OCI-LY7 (cell line): Measurements from ENCODE around the gene MATCAP1.

Experiments used
- CTCF ChIP-seq: fragments of 200-600 bp; sonication (generic); conservative IDR thresholded peaks from 2 replicates; pipeline ENCODE4 v1.5.1; 2014; ENCODE audit warnings: mild to moderate bottlenecking, antibody characterized with exemption, low read length, moderate library complexity, mixed read lengths
- EZH2phosphoT487 ChIP-seq: fragments of 200-600 bp; sonication (generic); IDR thresholded peaks from 2 replicates; pipeline ENCODE4 v1.6.1; 2018; ENCODE audit warnings: low read depth, borderline replicate concordance, mild to moderate bottlenecking, mixed run types, antibody characterized with exemption, low read length, moderate library complexity, mixed read lengths

DNA sequence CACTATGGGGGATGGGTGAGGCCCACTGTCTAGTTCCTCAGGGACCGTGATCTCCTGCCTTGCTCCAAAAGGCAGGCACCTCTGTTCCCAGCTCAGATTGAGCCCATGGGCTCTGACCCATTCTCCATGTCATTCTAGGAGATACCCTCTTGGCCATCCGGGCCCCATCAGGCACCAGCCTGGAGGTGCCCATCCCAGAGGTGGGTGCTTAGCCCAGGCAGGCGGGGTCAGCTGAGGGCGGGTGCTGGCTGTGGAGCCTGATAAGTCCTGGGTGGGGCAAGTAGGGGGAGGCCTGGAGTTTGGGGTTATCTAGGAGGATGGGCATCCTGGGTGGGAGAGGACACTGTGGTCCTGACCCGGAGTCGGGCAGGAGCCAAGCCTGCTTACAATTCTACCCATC is 10.5 kb upstream of the MATCAP1 start:
- TF ChIP-seq CTCF (no peak), EZH2phosphoT487 (no peak)
